Spleen (tissue), 11 donors: ENCODE measurements around the gene ACOT11. TPM values are rescaled to one million over a fixed set of nuclear protein-coding genes. Genes with fewer than 3 reads are reported as not detected.
A peak's percentile ranks its signal among the peaks of the same experiment; 100 is the strongest.
"Not testable (repeated sequence)": the region's sequence is repeated elsewhere in the genome, so short reads cannot be mapped to it uniquely, and the experiment has no call there.

Experiments
- DNase-seq: peaks from one replicate; pipeline ENCODE4 v3.0.0-alpha.2; 2020
- H3K27ac ChIP-seq, 8 donors: fragments of 200-600 bp; sonication (generic) in 7 of 8; 1 replicate in 4 of 8; 2 replicates in 4 of 8; pipeline versions ENCODE4 v1.5.0 to v1.8.0; 2016 to 2021; ENCODE audit warnings: inconsistent platforms in 4 of 8, mild to moderate bottlenecking in 4 of 8, moderate library complexity in 1 of 8
- H3K27me3 ChIP-seq, 7 donors: fragments of 200-600 bp; sonication (generic) in 6 of 7; replicated peaks in 1 of 7; 1 replicate in 4 of 7; 2 replicates in 3 of 7; pipeline versions ENCODE4 v1.5.0 to v1.8.0; 2016 to 2021; ENCODE audit warnings: inconsistent platforms in 3 of 7, mild to moderate bottlenecking in 1 of 7
- H3K36me3 ChIP-seq, 6 donors: fragments of 200-600 bp; sonication (generic) in 5 of 6; 1 replicate in 4 of 6; 2 replicates in 2 of 6; pipeline versions ENCODE4 v1.5.0 to v1.8.0; 2016 to 2021; ENCODE audit warnings: inconsistent platforms in 2 of 6
- H3K4me1 ChIP-seq, 6 donors: fragments of 200-600 bp; sonication (generic) in 5 of 6; 1 replicate in 3 of 6; 2 replicates in 3 of 6; pipeline versions ENCODE4 v1.5.0 to v1.8.0; 2016 to 2021; ENCODE audit warnings: inconsistent platforms in 3 of 6
- H3K4me3 ChIP-seq, 8 donors: fragments of 200-600 bp; sonication (generic) in 7 of 8; 1 replicate in 4 of 8; 2 replicates in 4 of 8; pipeline versions ENCODE4 v1.5.0 to v1.8.0; 2016 to 2021; ENCODE audit warnings: inconsistent platforms in 4 of 8, mild to moderate bottlenecking in 4 of 8, moderate library complexity in 2 of 8
- H3K9me3 ChIP-seq, 8 donors: fragments of 200-600 bp; sonication (generic) in 7 of 8; 1 replicate in 4 of 8; 2 replicates in 4 of 8; pipeline versions ENCODE4 v1.5.0 to v1.8.0; 2016 to 2021; ENCODE audit warnings: inconsistent platforms in 4 of 8
- POLR2A ChIP-seq, 3 donors: fragments of 450-650 bp; IDR thresholded peaks; one replicate each; pipeline ENCODE4 v1.5.1; 2017; ENCODE audit warnings: antibody characterized with exemption in 3 of 3, mild to moderate bottlenecking in 1 of 3
- POLR2AphosphoS5 ChIP-seq, 3 donors: sonication (generic); formaldehyde crosslinking; IDR thresholded peaks; one replicate each; pipeline ENCODE4 v1.5.1; 2017; ENCODE audit warnings: antibody characterized with exemption in 3 of 3
- WGBS, 5 donors: extraction: QIAGEN DNeasy Blood & Tissue Kit in 3 of 5; methylation state at CpG; one replicate each; pipeline versions ENCODE4 v1.1.5 to v1.1.7; 2013 to 2018; 5-methylcytosine and 5-hydroxymethylcytosine counted together
- intact Hi-C: fragments of 100-400 bp; cut with DNase I; formaldehyde crosslinking; loops from one replicate; pipeline ENCODE4 v1.15.0; 2023; ENCODE audit warnings: low total_unique reads
- polyA plus RNA-seq, 3 donors: library from polyadenylated mRNA; stranded (reverse); fragments of 200-250 nt; gene quantifications; one replicate each; pipeline ENCODE4 v1.2.1, GENCODE V29; 2013
- total RNA-seq, 7 donors: library from RNA; depleted of rRNA in 3 of 7; stranded (reverse); fragments of >200 nt in 3 of 7; fragmentation: NEBNext Ultra II Directional in 4 of 7; extraction: Animal tissue kit (Norgen Biotek cat#: 25700) in 4 of 7; gene quantifications; one replicate each; pipeline versions ENCODE4 v1.1.0 to v1.2.1, GENCODE V29; 2016 to 2021
- TF ChIP-seq, protein P1 (sequence below), 11 experiments: fragments of 200-600 bp in 7 of 11; fragments of 450-650 bp in 4 of 11; sonication (generic) in 4 of 11; IDR thresholded peaks in 8 of 11; conservative IDR thresholded peaks in 3 of 11; 1 replicate in 7 of 11; 2 replicates in 4 of 11; pipeline versions ENCODE4 v1.4.0 to v1.8.0; 2016 to 2021; ENCODE audit warnings: antibody characterized with exemption in 11 of 11, inconsistent platforms in 4 of 11, mild to moderate bottlenecking in 1 of 11
- donor health status: healthy with polysubstance abuse.
- donor health status: DM: no; HTN: no; CAD: no; lungs with moderate emphysema.
- donor health status: DM: no; HTN: no; CAD: no.
- donor health status: Bipolar disorder and iron deficiency.
- donor health status: healthy.
- donor health status: DM: no; HTN: no; CAD: no.
- donor health status: DM: yes; HTN: yes; CAD: no.

ACOT11 gene
- total and polyA plus RNA-seq, 10 donors = 0.30 to 3.2 (median 2.1) TPM

DNA sequence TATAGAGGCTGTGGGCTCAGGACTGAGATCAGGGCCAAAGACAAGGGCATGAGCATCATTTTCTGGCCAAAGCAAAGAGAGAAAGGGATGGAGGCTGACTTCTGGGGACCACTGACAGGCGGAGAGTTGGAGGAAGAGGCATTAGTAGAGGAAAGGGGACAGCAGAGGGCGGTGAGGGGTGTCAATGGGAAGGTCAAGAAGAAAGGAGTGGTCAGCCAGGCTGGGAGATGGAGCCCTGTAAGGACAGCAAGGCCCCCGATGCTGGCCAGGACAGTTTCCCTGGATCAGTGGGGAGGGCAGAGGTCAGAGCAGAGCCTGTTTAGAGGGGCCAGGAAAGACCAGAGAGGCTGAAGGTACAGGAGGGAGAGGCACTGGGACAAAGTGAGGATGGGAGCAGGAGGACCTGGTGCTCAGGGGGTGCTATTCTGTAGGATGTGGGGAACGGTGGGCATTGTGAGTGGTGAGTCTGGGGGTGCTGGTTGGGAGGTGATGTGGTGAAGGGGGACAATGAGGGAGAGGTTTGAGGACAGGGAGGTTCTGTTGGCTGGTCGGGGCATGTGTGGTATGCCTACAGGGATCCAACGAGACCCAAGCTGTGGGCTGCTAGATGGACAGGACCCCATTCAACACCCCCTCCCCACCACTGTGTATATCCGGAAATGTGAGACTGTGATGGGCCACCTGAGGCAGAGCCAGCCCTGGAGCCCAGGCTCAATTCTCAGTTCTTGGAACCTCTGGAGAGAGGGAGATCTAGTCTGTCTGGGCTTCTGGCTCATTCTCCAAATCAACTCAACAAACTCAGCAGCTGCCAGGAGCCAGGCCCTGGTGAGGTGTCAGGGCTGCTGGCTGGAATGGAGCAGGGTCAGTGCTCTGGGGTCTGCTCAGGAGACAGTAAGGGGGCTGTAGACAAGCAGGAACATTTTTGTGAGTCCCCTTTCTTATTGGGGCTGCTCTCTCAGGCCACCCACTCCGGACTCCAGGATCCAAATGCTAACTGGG lies 76.7 kb downstream of the ACOT11 start:
- no peak for TF ChIP-seq POLR2A (IDR thresholded peaks at IDR 0.05)
- TF ChIP-seq, protein P1, sequence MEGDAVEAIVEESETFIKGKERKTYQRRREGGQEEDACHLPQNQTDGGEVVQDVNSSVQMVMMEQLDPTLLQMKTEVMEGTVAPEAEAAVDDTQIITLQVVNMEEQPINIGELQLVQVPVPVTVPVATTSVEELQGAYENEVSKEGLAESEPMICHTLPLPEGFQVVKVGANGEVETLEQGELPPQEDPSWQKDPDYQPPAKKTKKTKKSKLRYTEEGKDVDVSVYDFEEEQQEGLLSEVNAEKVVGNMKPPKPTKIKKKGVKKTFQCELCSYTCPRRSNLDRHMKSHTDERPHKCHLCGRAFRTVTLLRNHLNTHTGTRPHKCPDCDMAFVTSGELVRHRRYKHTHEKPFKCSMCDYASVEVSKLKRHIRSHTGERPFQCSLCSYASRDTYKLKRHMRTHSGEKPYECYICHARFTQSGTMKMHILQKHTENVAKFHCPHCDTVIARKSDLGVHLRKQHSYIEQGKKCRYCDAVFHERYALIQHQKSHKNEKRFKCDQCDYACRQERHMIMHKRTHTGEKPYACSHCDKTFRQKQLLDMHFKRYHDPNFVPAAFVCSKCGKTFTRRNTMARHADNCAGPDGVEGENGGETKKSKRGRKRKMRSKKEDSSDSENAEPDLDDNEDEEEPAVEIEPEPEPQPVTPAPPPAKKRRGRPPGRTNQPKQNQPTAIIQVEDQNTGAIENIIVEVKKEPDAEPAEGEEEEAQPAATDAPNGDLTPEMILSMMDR (IDR thresholded peaks at IDR 0.05 in 8 of 11, conservative IDR thresholded peaks at IDR 0.05 in 3 of 11) = no peak
- no peak for TF ChIP-seq POLR2AphosphoS5 (IDR thresholded peaks at IDR 0.05)
- intact Hi-C loops = no loop called here
- 62 to 86% (median 82%) methylated on average over 7 to 8 of the region's 8 CpGs for WGBS, 5 donors
- no peaks in the 10 kb centered on the region for H3K36me3 ChIP-seq
- no peaks in the 10 kb centered on the region for H3K4me1 ChIP-seq
- no peaks in the 10 kb centered on the region for H3K27me3 ChIP-seq
- H3K27ac ChIP-seq = no peak overlapping the region
- H3K4me3 ChIP-seq = no peak overlapping the region
- peak; percentile 51 for DNase-seq
- H3K9me3 ChIP-seq = no peaks in the 10 kb centered on the region

DNA sequence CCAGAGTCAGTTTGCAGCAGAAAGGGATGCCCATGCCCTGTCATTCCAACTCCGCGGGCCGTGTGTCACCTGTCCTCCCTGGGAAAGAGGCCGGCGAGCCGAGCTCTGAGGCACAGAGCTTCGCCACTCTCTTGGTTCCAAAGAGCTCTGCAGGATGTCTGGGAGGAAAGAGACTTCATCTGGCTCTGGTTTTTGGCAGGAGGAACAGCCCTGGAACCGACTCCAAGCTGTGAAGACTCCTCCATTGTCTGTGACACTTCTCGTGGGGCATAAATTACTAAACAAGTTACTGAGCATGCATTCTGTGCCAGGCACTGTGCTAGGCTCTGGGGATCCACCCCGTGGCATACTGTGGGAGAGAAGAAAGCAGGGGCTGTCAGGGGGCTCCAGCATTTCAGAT lies 79.2 kb downstream of the ACOT11 start:
- TF ChIP-seq, protein P1 (IDR thresholded peaks at IDR 0.05 in 8 of 11, conservative IDR thresholded peaks at IDR 0.05 in 3 of 11) = no peak
- no peak for TF ChIP-seq POLR2A (IDR thresholded peaks at IDR 0.05)
- Histone ChIP-seq H3K27me3 (peaks cover 0 to 5% (median 0%) of the 10 kb centered on the region in 7 donors), H3K4me3 (no peak overlapping the region), H3K9me3 (peaks cover 0 to 4% (median 0%) of the 10 kb centered on the region in 8 donors), H3K4me1 (no peaks in the 10 kb centered on the region), H3K27ac (no peak overlapping the region), H3K36me3 (no peaks in the 10 kb centered on the region)
- intact Hi-C loops = no loop called here
- 77 to 89% (median 83%) methylated on average over 10 of the region's 10 CpGs; no CpG with 5 or more reads in 1 of the 5 donors for WGBS, 5 donors
- DNase-seq = no peak

DNA sequence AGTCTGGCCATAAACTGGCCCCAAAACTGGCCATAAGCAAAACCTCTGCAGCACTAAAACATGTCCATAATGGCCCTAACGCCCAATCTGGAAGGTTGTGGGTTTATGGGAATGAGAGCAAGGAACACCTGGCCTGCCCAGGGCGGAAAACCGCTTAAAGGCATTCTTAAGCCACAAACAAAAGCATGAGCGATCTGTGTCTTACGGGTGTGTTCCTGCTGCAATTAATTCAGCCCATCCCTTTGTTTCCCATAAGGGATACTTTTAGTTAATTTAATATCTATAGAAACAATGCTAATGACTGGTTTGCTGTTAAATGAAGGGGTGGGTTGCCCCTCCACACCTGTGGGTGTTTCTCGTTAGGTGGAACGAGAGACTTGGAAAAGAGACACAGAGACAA lies 87.8 kb downstream of the ACOT11 start:
- H3K9me3 ChIP-seq, intact Hi-C loops, H3K4me1 ChIP-seq, DNase-seq, H3K4me3 ChIP-seq, H3K36me3 ChIP-seq, H3K27ac ChIP-seq: not testable (repeated sequence)
- H3K27me3 ChIP-seq = peaks cover 0 to 17% (median 0%) of the 10 kb centered on the region in 7 donors
- 82 to 94% (median 93%) methylated on average over 7 of the region's 7 CpGs for WGBS, 5 donors

DNA sequence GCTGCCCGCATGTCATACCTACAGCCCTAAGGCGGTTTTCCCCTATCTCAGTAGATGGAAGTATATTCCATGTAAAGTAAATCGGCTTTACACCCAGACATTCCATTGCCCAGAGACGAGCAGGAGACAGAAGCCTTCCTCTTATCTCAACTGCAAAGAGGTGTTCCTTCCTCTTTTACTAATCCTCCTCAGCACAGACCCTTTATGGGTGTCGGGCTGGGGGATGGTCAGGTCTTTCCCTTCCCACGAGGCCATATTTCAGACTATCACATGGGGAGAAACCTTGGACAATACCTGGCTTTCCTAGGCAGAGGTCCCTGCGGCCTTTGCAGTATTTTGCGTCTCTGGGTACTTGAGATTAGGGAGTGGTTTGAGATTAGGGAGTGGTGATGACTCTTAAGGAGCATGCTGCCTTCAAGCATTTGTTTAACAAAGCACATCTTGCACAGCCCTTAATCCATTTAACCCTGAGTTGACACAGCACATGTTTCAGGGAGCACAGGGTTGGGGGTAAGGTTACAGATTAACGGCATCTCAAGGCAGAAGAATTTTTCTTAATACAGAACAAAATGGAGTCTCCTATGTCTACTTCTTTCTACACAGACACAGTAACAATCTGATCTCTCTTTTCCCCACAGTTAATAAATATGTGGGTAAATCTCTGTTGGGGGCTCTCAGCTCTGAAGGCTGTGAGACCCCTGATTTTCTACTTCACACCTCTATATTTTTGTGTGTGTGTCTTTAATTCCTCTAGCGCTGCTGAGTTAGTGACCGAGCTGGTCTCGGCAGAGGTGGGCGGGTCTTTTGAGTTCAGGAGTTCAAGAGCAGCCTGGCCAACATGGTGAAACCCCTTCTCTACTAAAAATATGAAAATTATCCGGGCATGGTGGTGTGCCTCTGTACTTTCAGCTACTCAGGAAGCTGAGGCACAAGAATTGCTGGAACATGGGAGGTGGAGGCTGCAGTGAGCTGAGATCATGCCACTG lies 88.7 kb downstream of the ACOT11 start:
- H3K4me3 ChIP-seq, H3K36me3 ChIP-seq, intact Hi-C loops, H3K9me3 ChIP-seq, H3K4me1 ChIP-seq, H3K27ac ChIP-seq, DNase-seq: not testable (repeated sequence)
- H3K27me3 ChIP-seq = peaks cover 0 to 17% (median 0%) of the 10 kb centered on the region in 7 donors
- WGBS, 5 donors = 58 to 70% (median 63%) methylated on average over 12 to 14 of the region's 14 CpGs
